BLaER1 treated with 17β-estradiol and CSF1 and Interleukin-3, amounts not matched to agents 10 nM and 100 nM (cell line): Measurements from ENCODE around the gene TOMM70.
"Not testable (repeated sequence)": the region's sequence is repeated elsewhere in the genome, so short reads cannot be mapped to it uniquely, and the experiment has no call there.

ENCODE experiments used
- H3K27ac ChIP-seq, 11 experiments: shearing (Covaris generic); formaldehyde crosslinking; 2 replicates each; pipeline ENCODE4 v1.8.1; 2022
- H3K27me3 ChIP-seq, 11 experiments: shearing (Covaris generic); formaldehyde crosslinking; 2 replicates each; pipeline ENCODE4 v1.8.1; 2022
- H3K36me3 ChIP-seq, 11 experiments: shearing (Covaris generic); formaldehyde crosslinking; 2 replicates each; pipeline ENCODE4 v1.8.1; 2022
- H3K4me1 ChIP-seq, 10 experiments: shearing (Covaris generic); formaldehyde crosslinking; 2 replicates each; pipeline ENCODE4 v1.8.1; 2022
- H3K4me2 ChIP-seq, 11 experiments: shearing (Covaris generic); formaldehyde crosslinking; 2 replicates each; pipeline ENCODE4 v1.8.1; 2022
- H3K4me3 ChIP-seq, 10 experiments: shearing (Covaris generic); formaldehyde crosslinking; 2 replicates each; pipeline ENCODE4 v1.8.1; 2022
- H3K9ac ChIP-seq, 11 experiments: shearing (Covaris generic); formaldehyde crosslinking; 2 replicates each; pipeline ENCODE4 v1.8.1; 2022
- H3K9me3 ChIP-seq, 11 experiments: shearing (Covaris generic); formaldehyde crosslinking; replicated peaks in 1 of 11; 2 replicates each; pipeline ENCODE4 v1.8.1; 2022
- H4K20me1 ChIP-seq, 11 experiments: shearing (Covaris generic); formaldehyde crosslinking; 2 replicates each; pipeline ENCODE4 v1.8.1; 2022
- Cebpa-rat ChIP-seq, 11 experiments: shearing (Covaris generic); IDR thresholded peaks; 2 replicates each; pipeline ENCODE4 v1.8.1; 2022

The TOMM70 gene

GRCh38 chr3:100329800-100330489 is 70.9 kb downstream of the TOMM70 start:
- no peaks in the 10 kb centered on the region for H3K27me3 ChIP-seq
- H4K20me1 ChIP-seq, result no peaks in the 10 kb centered on the region
- H3K4me1 ChIP-seq, result peaks cover 8 to 18% (median 10%) of the 10 kb centered on the region in 10 experiments
- peaks cover 12 to 28% (median 25%) of the 10 kb centered on the region in 11 experiments; a peak in 19 of 22 replicates for H3K36me3 ChIP-seq
- peaks cover 0 to 17% (median 6%) of the 10 kb centered on the region in 11 experiments; a peak in 10 of 22 replicates for H3K9me3 ChIP-seq
- H3K4me2 ChIP-seq, result no peak overlapping the region
- no peak overlapping the region for H3K9ac ChIP-seq
- no peak for TF ChIP-seq Cebpa-rat (IDR thresholded peaks at IDR 0.05)
- H3K4me3 ChIP-seq, result no peak overlapping the region
- H3K27ac ChIP-seq, result no peak overlapping the region

DNA sequence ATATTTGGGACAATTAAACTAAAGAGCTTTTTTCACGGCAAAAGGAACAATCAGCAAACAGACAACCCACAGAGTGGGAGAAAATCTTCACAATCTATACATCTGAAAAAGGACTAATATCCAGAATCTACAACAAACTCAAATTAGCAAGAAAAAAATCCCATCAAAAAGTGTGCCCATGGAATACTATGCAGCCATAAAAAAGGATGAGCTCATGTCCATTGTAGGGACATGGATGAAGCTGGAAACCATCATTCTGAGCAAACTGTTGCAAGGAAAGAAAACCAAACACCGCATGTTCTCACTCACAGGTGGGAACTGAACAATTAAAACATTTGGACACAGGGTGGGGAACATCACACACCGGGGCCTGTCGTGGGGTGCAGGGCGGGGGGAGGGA is 73.5 kb downstream of the TOMM70 start:
- not testable (repeated sequence) for H3K27ac ChIP-seq, H3K9ac ChIP-seq, H4K20me1 ChIP-seq, H3K4me3 ChIP-seq, H3K4me2 ChIP-seq, H3K27me3 ChIP-seq, H3K4me1 ChIP-seq
- H3K9me3 ChIP-seq, result peaks cover 0 to 17% (median 6%) of the 10 kb centered on the region in 11 experiments; a peak in 10 of 22 replicates
- peaks cover 22 to 52% (median 33%) of the 10 kb centered on the region in 11 experiments; a peak in 21 of 22 replicates for H3K36me3 ChIP-seq

- H3K4me3 ChIP-seq, result no peak overlapping the region
- TF ChIP-seq Cebpa-rat (IDR thresholded peaks at IDR 0.05), result no peak
- no peaks in the 10 kb centered on the region for H3K27me3 ChIP-seq
- peaks cover 29 to 64% (median 40%) of the 10 kb centered on the region in 11 experiments for H3K36me3 ChIP-seq
- H3K9ac ChIP-seq, result no peak overlapping the region
- no peak overlapping the region for H3K4me2 ChIP-seq
- no peaks in the 10 kb centered on the region for H4K20me1 ChIP-seq
- H3K9me3 ChIP-seq, result peaks cover 0 to 17% (median 6%) of the 10 kb centered on the region in 11 experiments; a peak in 10 of 22 replicates
- no peak overlapping the region for H3K27ac ChIP-seq
- no peaks in the 10 kb centered on the region for H3K4me1 ChIP-seq
These were observed 75.1 kb downstream of the TOMM70 start for GRCh38 chr3:100325827-100326226.

GRCh38 chr3:100324044-100324443 is 76.8 kb downstream of the TOMM70 start:
- Histone ChIP-seq H3K4me2 (no peak overlapping the region), H3K27ac (no peak overlapping the region), H4K20me1 (no peaks in the 10 kb centered on the region), H3K9me3 (peaks cover 0 to 17% (median 6%) of the 10 kb centered on the region in 11 experiments; a peak in 9 of 22 replicates), H3K27me3 (no peaks in the 10 kb centered on the region), H3K4me1 (no peaks in the 10 kb centered on the region), H3K4me3 (no peak overlapping the region), H3K36me3 (peaks cover 39 to 80% (median 50%) of the 10 kb centered on the region in 11 experiments), H3K9ac (no peak overlapping the region)
- TF ChIP-seq Cebpa-rat (IDR thresholded peaks at IDR 0.05), result no peak

GRCh38 chr3:100319951-100320350 is 80.9 kb downstream of the TOMM70 start:
- H3K4me3 ChIP-seq, result no peak overlapping the region
- peaks cover 27 to 74% (median 40%) of the 10 kb centered on the region in 11 experiments; a peak in 21 of 22 replicates for H3K36me3 ChIP-seq
- no peak overlapping the region for H3K9ac ChIP-seq
- H3K27ac ChIP-seq, result no peak overlapping the region
- no peak overlapping the region for H3K4me2 ChIP-seq
- no peak for TF ChIP-seq Cebpa-rat (IDR thresholded peaks at IDR 0.05)
- H4K20me1 ChIP-seq, result no peaks in the 10 kb centered on the region
- no peaks in the 10 kb centered on the region for H3K27me3 ChIP-seq
- H3K4me1 ChIP-seq, result peaks cover 0 to 4% (median 0%) of the 10 kb centered on the region in 10 experiments; a peak in 2 of 20 replicates
- no peaks in the 10 kb centered on the region for H3K9me3 ChIP-seq

DNA sequence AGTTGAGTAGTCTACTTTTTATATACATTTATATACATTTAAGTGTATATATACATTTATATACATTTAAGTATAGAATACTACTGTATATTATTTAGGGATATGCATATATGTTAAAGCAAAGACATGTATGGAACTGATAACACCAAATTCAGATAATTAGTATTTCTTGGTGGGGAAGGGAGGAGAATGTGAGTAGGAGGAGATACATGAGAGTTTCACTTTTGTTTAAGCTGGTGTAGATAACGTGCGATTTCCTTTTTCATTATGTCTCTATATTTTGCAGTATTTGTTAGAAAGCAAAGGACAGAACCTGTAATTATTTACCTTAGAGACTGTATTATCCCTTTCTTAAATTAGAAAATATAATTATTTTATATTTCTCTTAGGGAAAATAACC is 83.0 kb downstream of the TOMM70 start:
- no peaks in the 10 kb centered on the region for H3K9me3 ChIP-seq
- H3K9ac ChIP-seq, result no peak overlapping the region
- H3K27me3 ChIP-seq, result no peaks in the 10 kb centered on the region
- TF ChIP-seq Cebpa-rat (IDR thresholded peaks at IDR 0.05), result no peak
- H3K4me3 ChIP-seq, result no peak overlapping the region
- H3K4me1 ChIP-seq, result peaks cover 0 to 4% (median 0%) of the 10 kb centered on the region in 10 experiments; a peak in 2 of 20 replicates
- peaks cover 26 to 69% (median 31%) of the 10 kb centered on the region in 11 experiments; a peak in 21 of 22 replicates for H3K36me3 ChIP-seq
- no peak overlapping the region for H3K4me2 ChIP-seq
- no peak overlapping the region for H3K27ac ChIP-seq
- H4K20me1 ChIP-seq, result no peaks in the 10 kb centered on the region

- H3K36me3 ChIP-seq, result peaks cover 26 to 73% (median 32%) of the 10 kb centered on the region in 11 experiments; a peak in 21 of 22 replicates
- H3K27ac ChIP-seq, result no peak overlapping the region
- H3K9me3 ChIP-seq, result no peaks in the 10 kb centered on the region
- no peaks in the 10 kb centered on the region for H4K20me1 ChIP-seq
- peak overlapping the region in 1 of 11 experiments; percentile 18; a peak in 1 of 22 replicates for H3K4me2 ChIP-seq
- TF ChIP-seq Cebpa-rat (IDR thresholded peaks at IDR 0.05), result no peak
- no peak overlapping the region for H3K4me3 ChIP-seq
- peaks cover 0 to 4% (median 0%) of the 10 kb centered on the region in 10 experiments; a peak in 2 of 20 replicates for H3K4me1 ChIP-seq
- peak overlapping the region in 2 of 11 experiments; percentile 23 to 34; a peak in 3 of 22 replicates for H3K9ac ChIP-seq
- H3K27me3 ChIP-seq, result no peaks in the 10 kb centered on the region
These were observed 84.2 kb downstream of the TOMM70 start for GRCh38 chr3:100316641-100317069.
